Fibroblast of lung (primary cell): ENCODE measurements around the gene COL16A1. TPM values are rescaled to one million over a fixed set of nuclear protein-coding genes. Genes with fewer than 3 reads are reported as not detected.

Source experiments
- DNase-seq, 2 donors: peaks; one replicate each; pipeline versions ENCODE4 v3.0.0 to v3.0.0-alpha.2; 2010; ENCODE audit warnings: low read depth in 2 of 2
- H2AFZ ChIP-seq: 2 replicates; pipeline ENCODE4 v1.5.1; 2012; ENCODE audit warnings: low read length, control low read depth, inconsistent platforms
- H3K27ac ChIP-seq: 2 replicates; pipeline ENCODE4 v1.5.1; 2011; ENCODE audit warnings: low read length, control low read depth; ENCODE audit not compliant: insufficient read depth
- H3K27me3 ChIP-seq: 2 replicates; pipeline ENCODE4 v1.5.1; 2011; ENCODE audit warnings: mild to moderate bottlenecking, low read length; ENCODE audit not compliant: control insufficient read depth, insufficient read depth
- H3K36me3 ChIP-seq: 2 replicates; pipeline ENCODE4 v1.5.1; 2011; ENCODE audit warnings: low read length; ENCODE audit not compliant: control insufficient read depth, insufficient read depth
- H3K4me1 ChIP-seq: 2 replicates; pipeline ENCODE4 v1.5.1; 2011; ENCODE audit warnings: low read length; ENCODE audit not compliant: control insufficient read depth, insufficient read depth; ENCODE audit errors: extremely low read depth
- H3K4me2 ChIP-seq: 2 replicates; pipeline ENCODE4 v1.5.1; 2011; ENCODE audit warnings: low read length, control low read depth; ENCODE audit not compliant: insufficient read depth; ENCODE audit errors: extremely low read depth
- H3K4me3 ChIP-seq, 4 experiments: fragments of 200-600 bp in 1 of 4; sonication (generic) in 1 of 4; replicated peaks in 1 of 4; 2 replicates each; pipeline ENCODE4 v1.5.1; 2011 to 2016; ENCODE audit warnings: low read length in 4 of 4, low read depth in 3 of 4, mild to moderate bottlenecking in 3 of 4, control low read depth in 2 of 4, inconsistent platforms in 1 of 4, mixed read lengths in 1 of 4; ENCODE audit not compliant: insufficient read depth in 1 of 4; ENCODE audit errors: control extremely low read depth in 1 of 4
- H3K79me2 ChIP-seq: 2 replicates; pipeline ENCODE4 v1.5.1; 2012; ENCODE audit warnings: mild to moderate bottlenecking, low read length, inconsistent platforms; ENCODE audit not compliant: control insufficient read depth, insufficient read depth
- H3K9ac ChIP-seq: 2 replicates; pipeline ENCODE4 v1.5.1; 2011; ENCODE audit warnings: mild to moderate bottlenecking, low read length, control low read depth; ENCODE audit not compliant: insufficient read depth
- H3K9me3 ChIP-seq: 2 replicates; pipeline ENCODE4 v1.5.1; 2012; ENCODE audit warnings: low read depth, low read length; ENCODE audit not compliant: control insufficient read depth, insufficient read depth
- H4K20me1 ChIP-seq: 2 replicates; pipeline ENCODE4 v1.5.1; 2011; ENCODE audit warnings: low read length; ENCODE audit not compliant: control insufficient read depth, insufficient read depth; ENCODE audit errors: extremely low read depth
- EZH2 ChIP-seq: IDR thresholded peaks from 2 replicates; pipeline ENCODE4 v1.5.1; 2012; ENCODE audit warnings: low read length, control low read depth, mild to moderate bottlenecking; ENCODE audit errors: missing control alignments
- polyA plus RNA-seq, 2 donors: library from polyadenylated mRNA; depleted of rRNA in 1 of 2; stranded (reverse) in 1 of 2; unstranded in 1 of 2; fragments of >200 nt; gene quantifications; 2 replicates each; pipeline ENCODE4 v1.2.1, GENCODE V29; 2011 to 2012; ENCODE audit warnings: missing spikeins in 1 of 2
- total RNA-seq: library from RNA; depleted of rRNA; stranded (reverse); fragments of >200 nt; gene quantifications from 2 replicates; pipeline ENCODE4 v1.2.1, GENCODE V29; 2014
- TF ChIP-seq, protein P1 (sequence below), 2 donors: IDR thresholded peaks in 1 of 2; conservative IDR thresholded peaks in 1 of 2; 1 replicate in 1 of 2; 2 replicates in 1 of 2; pipeline ENCODE4 v1.5.1; 2011 to 2012; ENCODE audit warnings: low read length in 2 of 2, control low read depth in 1 of 2, inconsistent platforms in 1 of 2, low read depth in 1 of 2, mild to moderate bottlenecking in 1 of 2

The COL16A1 gene
- total and polyA plus RNA-seq, 2 donors (not counting 1 experiment from before 2014, with no cell fraction given), result 20.9 to 80.3 TPM

DNA sequence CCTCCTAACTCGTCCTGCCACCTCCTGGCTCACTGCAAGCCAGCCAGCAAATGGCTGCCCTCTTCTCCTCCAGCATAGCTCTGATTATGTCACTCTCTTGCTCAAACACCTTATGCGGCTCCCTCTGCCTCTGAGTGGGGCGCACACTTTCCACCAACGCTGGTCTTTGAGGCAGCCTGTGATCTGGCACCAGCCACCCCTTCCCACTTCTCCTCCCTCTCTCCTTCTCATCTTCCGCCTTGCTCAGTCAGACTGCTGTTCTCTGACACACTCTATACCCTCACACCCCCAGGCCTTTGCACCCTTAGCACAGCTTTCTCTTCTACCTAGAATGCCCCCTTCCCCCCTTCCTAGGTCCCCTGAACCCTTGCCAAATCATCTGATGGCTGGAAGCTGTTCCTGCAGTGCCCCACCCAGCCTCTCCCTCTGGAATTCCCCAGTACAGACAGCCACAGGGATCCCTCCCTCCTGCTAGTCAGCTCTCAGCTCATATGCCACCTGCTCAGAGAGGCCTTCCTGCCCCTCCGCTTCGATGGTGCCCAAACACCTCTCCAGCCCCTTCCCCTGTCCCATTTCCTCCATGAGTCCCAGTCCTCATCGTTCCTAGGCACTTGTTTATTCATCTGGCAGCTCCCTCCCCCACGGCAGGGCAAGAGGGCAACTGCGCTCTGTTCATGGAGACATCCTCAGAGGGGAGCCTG is 37.4 kb downstream of the COL16A1 start:
- TF ChIP-seq EZH2, result no peak
- TF ChIP-seq, protein P1, sequence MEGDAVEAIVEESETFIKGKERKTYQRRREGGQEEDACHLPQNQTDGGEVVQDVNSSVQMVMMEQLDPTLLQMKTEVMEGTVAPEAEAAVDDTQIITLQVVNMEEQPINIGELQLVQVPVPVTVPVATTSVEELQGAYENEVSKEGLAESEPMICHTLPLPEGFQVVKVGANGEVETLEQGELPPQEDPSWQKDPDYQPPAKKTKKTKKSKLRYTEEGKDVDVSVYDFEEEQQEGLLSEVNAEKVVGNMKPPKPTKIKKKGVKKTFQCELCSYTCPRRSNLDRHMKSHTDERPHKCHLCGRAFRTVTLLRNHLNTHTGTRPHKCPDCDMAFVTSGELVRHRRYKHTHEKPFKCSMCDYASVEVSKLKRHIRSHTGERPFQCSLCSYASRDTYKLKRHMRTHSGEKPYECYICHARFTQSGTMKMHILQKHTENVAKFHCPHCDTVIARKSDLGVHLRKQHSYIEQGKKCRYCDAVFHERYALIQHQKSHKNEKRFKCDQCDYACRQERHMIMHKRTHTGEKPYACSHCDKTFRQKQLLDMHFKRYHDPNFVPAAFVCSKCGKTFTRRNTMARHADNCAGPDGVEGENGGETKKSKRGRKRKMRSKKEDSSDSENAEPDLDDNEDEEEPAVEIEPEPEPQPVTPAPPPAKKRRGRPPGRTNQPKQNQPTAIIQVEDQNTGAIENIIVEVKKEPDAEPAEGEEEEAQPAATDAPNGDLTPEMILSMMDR (conservative IDR thresholded peaks at IDR 0.05 in 1 of 2, IDR thresholded peaks at IDR 0.05 in 1 of 2; ENCODE audit: low read depth in 1 of 2, low read length in 2 of 2), result no peak
- Histone ChIP-seq H3K4me1 (peaks cover 12% of the 10 kb centered on the region), H4K20me1 (no peaks in the 10 kb centered on the region), H3K9me3 (no peaks in the 10 kb centered on the region), H3K27ac (no peak overlapping the region), H3K4me2 (peak overlapping the region; percentile 33), H3K36me3 (peaks cover 27% of the 10 kb centered on the region), H3K79me2 (no peaks in the 10 kb centered on the region), H3K4me3 (no peak overlapping the region), H2AFZ (no peak overlapping the region), H3K9ac (no peak overlapping the region), H3K27me3 (no peaks in the 10 kb centered on the region)
- peak; percentile 55 to 56 for DNase-seq

DNA sequence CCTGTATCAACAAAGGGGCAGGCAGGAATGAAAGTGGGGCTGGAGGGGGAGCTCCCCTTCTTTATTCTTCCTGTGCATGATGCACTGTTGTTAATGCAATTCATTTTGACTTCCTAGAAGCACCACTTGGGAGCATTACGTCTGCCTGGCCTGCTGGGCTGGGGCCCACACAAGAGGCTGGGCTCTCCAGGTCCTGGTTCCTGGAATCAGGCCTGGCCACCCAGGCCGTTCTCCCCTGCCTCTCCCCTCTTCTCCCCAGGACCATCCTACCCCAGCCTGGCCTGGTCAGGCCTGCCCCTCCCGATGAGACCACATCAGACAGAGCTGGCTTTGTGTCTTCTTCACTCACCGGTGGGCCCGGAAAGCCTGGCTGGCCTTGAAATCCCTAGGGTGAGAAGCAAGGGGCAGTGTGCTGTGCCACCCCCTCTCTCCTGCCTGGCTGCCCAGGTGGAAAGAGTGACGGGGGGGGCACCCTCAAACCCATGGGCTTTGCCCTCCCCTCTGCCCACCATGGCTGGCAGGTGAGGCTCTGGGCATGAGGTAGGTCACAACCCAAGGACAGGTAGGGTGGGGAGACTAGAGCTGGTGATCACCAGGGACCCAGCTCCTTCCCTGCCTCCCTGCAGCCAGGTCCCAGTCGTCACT is 38.5 kb downstream of the COL16A1 start:
- H3K79me2 ChIP-seq, result no peaks in the 10 kb centered on the region
- no peak overlapping the region for H3K4me3 ChIP-seq
- TF ChIP-seq, protein P1 (conservative IDR thresholded peaks at IDR 0.05 in 1 of 2, IDR thresholded peaks at IDR 0.05 in 1 of 2; ENCODE audit: low read depth in 1 of 2, low read length in 2 of 2), result no peak
- TF ChIP-seq EZH2, result no peak
- no peaks in the 10 kb centered on the region for H4K20me1 ChIP-seq
- no peak overlapping the region for H3K4me2 ChIP-seq
- peaks cover 9% of the 10 kb centered on the region for H3K4me1 ChIP-seq
- no peak overlapping the region for H3K9ac ChIP-seq
- no peak for DNase-seq
- no peaks in the 10 kb centered on the region for H3K27me3 ChIP-seq
- H2AFZ ChIP-seq, result no peak overlapping the region
- peaks cover 26% of the 10 kb centered on the region for H3K36me3 ChIP-seq
- no peak overlapping the region for H3K27ac ChIP-seq
- H3K9me3 ChIP-seq, result no peaks in the 10 kb centered on the region

DNA sequence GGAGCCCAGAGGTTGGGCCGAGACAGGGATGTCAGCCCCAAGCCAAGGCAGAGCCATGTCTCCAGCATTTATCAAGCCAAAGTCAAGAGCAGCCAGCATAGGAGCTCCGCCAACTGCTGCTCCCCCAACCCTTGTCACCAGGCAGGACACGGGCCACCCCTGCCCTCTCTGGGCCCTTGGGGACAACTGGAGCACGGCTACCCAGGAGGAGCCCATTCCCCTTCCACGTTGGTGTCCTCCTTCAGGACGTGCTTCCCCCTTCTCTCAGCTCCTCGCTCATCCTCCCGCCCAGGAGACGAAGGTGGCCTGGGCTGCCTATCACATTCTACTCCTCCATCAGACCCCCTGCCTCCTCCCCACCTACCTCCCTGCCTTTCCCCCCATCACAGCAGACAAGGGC is 39.3 kb downstream of the COL16A1 start:
- no peak for DNase-seq
- Histone ChIP-seq H3K79me2 (no peaks in the 10 kb centered on the region), H3K36me3 (peaks cover 25% of the 10 kb centered on the region), H3K27me3 (no peaks in the 10 kb centered on the region), H3K9me3 (no peaks in the 10 kb centered on the region), H3K27ac (no peak overlapping the region), H4K20me1 (no peaks in the 10 kb centered on the region), H2AFZ (no peak overlapping the region), H3K4me3 (no peak overlapping the region), H3K4me2 (no peak overlapping the region), H3K4me1 (peaks cover 3% of the 10 kb centered on the region), H3K9ac (no peak overlapping the region)
- TF ChIP-seq, protein P1 (conservative IDR thresholded peaks at IDR 0.05 in 1 of 2, IDR thresholded peaks at IDR 0.05 in 1 of 2; ENCODE audit: low read depth in 1 of 2, low read length in 2 of 2), result no peak
- TF ChIP-seq EZH2, result no peak
